PFSK-1 (cell line): ENCODE data around the gene GINM1.
A peak's percentile ranks its signal among the peaks of the same experiment; 100 is the strongest.

ENCODE experiments used
- SIN3A ChIP-seq: IDR thresholded peaks from 2 replicates; pipeline ENCODE4 v1.6.1; 2012; ENCODE audit warnings: mild to moderate bottlenecking, low read length, moderate library complexity, borderline replicate concordance; ENCODE audit not compliant: insufficient read depth
- TAF1 ChIP-seq: IDR thresholded peaks from 2 replicates; pipeline ENCODE4 v1.6.1; 2012; ENCODE audit warnings: low read length, control low read depth, borderline replicate concordance; ENCODE audit not compliant: insufficient read depth

- TF ChIP-seq TAF1 (no peak; the same call in 1 of the 2 replicates), SIN3A (peak; percentile 95)
Measured at GRCh38 chr6:149565527-149566409, at the start of gene GINM1.
